ENCODE measurements around the gene EEFSEC. TPM values are rescaled to one million over a fixed set of nuclear protein-coding genes. Genes with fewer than 3 reads are reported as not detected.

Gene EEFSEC
- total and polyA plus RNA-seq, 2 of the 8 experiments (the other 6 are each of a cell fraction or from before 2014, with no cell fraction given) = 13.1 to 19.8 TPM

GRCh38 chr3:128359846-128360642, 206.8 kb downstream of the EEFSEC start (continued):
- TF ChIP-seq PHF8 (conservative IDR thresholded peaks at IDR 0.05; ENCODE audit: low read depth, low read length) (no peak), ATF2 (IDR thresholded peaks at IDR 0.05; ENCODE audit: low read length) (no peak), GTF2F1 (IDR thresholded peaks at IDR 0.05; ENCODE audit: borderline replicate concordance, low read depth, low read length) (no peak), CHD7 (IDR thresholded peaks at IDR 0.05; ENCODE audit: insufficient replicate concordance, low read length) (no peak), ATF3 (IDR thresholded peaks at IDR 0.05; ENCODE audit: insufficient read depth, low read depth, low read length) (no peak), HDAC2 (IDR thresholded peaks at IDR 0.05; ENCODE audit: borderline replicate concordance in 1 of 2, low read depth in 2 of 2, low read length in 2 of 2) (no peak)
